GM23338 (cell line): ENCODE data around the gene SUPT6H. TPM values are rescaled to one million over a fixed set of nuclear protein-coding genes. Genes with fewer than 3 reads are reported as not detected.
"Not testable (repeated sequence)": the region's sequence is repeated elsewhere in the genome, so short reads cannot be mapped to it uniquely, and the experiment has no call there.

Source experiments
- ATAC-seq: fragments of 200-7000 bp; cut with Tn5 transposase; 3 replicates; pipeline ENCODE4 v1.9.1; 2020
- DNase-seq: peaks from one replicate; pipeline ENCODE4 v3.0.0-alpha.2; 2015; ENCODE audit warnings: low spot score
- H2AFZ ChIP-seq: fragments of 200-600 bp; sonication (generic); 2 replicates; pipeline ENCODE4 v1.8.0; 2016; ENCODE audit warnings: antibody characterized with exemption, mild to moderate bottlenecking, moderate library complexity
- H3F3A ChIP-seq: fragments of 200-600 bp; sonication (generic); replicated peaks from 2 replicates; pipeline ENCODE4 v1.8.0; 2017; ENCODE audit warnings: antibody characterized with exemption, mixed run types, low read depth
- H3K27ac ChIP-seq: fragments of 200-600 bp; sonication (generic); 2 replicates; pipeline ENCODE4 v1.6.1; 2016; ENCODE audit warnings: low read depth
- H3K27me3 ChIP-seq: fragments of 200-600 bp; sonication (generic); 2 replicates; pipeline ENCODE4 v1.8.0; 2016; ENCODE audit warnings: mild to moderate bottlenecking, mixed run types, moderate library complexity; ENCODE audit not compliant: insufficient read depth
- H3K36me3 ChIP-seq: fragments of 200-600 bp; sonication (generic); 2 replicates; pipeline ENCODE4 v1.8.0; 2016; ENCODE audit warnings: mild to moderate bottlenecking; ENCODE audit not compliant: insufficient read depth
- H3K4me1 ChIP-seq: fragments of 200-600 bp; sonication (generic); 2 replicates; pipeline ENCODE4 v1.8.0; 2016; ENCODE audit warnings: mild to moderate bottlenecking, moderate library complexity; ENCODE audit not compliant: insufficient read depth
- H3K4me2 ChIP-seq: fragments of 200-600 bp; sonication (generic); 2 replicates; pipeline ENCODE4 v1.7.1; 2017; ENCODE audit warnings: mixed run types
- H3K4me3 ChIP-seq: fragments of 200-600 bp; sonication (generic); 2 replicates; pipeline ENCODE4 v1.6.1; 2016; ENCODE audit warnings: mixed run types
- H3K79me2 ChIP-seq: fragments of 200-600 bp; sonication (generic); replicated peaks from 2 replicates; pipeline ENCODE4 v1.8.0; 2017; ENCODE audit warnings: mild to moderate bottlenecking; ENCODE audit not compliant: insufficient read depth
- H3K9me2 ChIP-seq: fragments of 200-600 bp; sonication (generic); 2 replicates; pipeline ENCODE4 v1.8.0; 2017; ENCODE audit not compliant: insufficient read depth
- H4K20me1 ChIP-seq: fragments of 200-600 bp; sonication (generic); replicated peaks from 2 replicates; pipeline ENCODE4 v1.8.0; 2017; ENCODE audit warnings: mild to moderate bottlenecking; ENCODE audit not compliant: insufficient read depth
- H3K27ac Mint-ChIP-seq: 2 replicates; pipeline ENCODE4 v1.8.0; 2020; ENCODE audit warnings: inconsistent platforms, mild to moderate bottlenecking, moderate library complexity, mixed read lengths
- H3K27me3 Mint-ChIP-seq: 3 replicates; pipeline ENCODE4 v1.8.0; 2022; ENCODE audit warnings: low read depth, mild to moderate bottlenecking, moderate library complexity, mixed read lengths, inconsistent platforms; ENCODE audit not compliant: insufficient read depth, poor library complexity
- H3K36me3 Mint-ChIP-seq: 3 replicates; pipeline ENCODE4 v1.8.0; 2021; ENCODE audit warnings: low read depth, mild to moderate bottlenecking, inconsistent platforms, moderate library complexity, mixed read lengths
- H3K4me1 Mint-ChIP-seq: 3 replicates; pipeline ENCODE4 v1.8.0; 2020; ENCODE audit warnings: mild to moderate bottlenecking, inconsistent platforms, mixed read lengths
- H3K4me3 Mint-ChIP-seq: 3 replicates; pipeline ENCODE4 v1.8.0; 2021; ENCODE audit warnings: moderate library complexity, mild to moderate bottlenecking, inconsistent platforms, mixed read lengths
- H3K9me3 Mint-ChIP-seq: 3 replicates; pipeline ENCODE4 v1.8.0; 2020; ENCODE audit warnings: moderate library complexity, mild to moderate bottlenecking, inconsistent platforms, mixed read lengths
- CREB1 ChIP-seq: fragments of 250-450 bp; sonication (Bioruptor Pico); IDR thresholded peaks from 2 replicates; pipeline ENCODE4 v1.5.0; 2020; ENCODE audit warnings: low read depth, mild to moderate bottlenecking, moderate library complexity
- CTCF ChIP-seq, 2 experiments: fragments of 200-600 bp in 1 of 2; sonication (generic) in 1 of 2; conservative IDR thresholded peaks; 2 replicates each; pipeline versions ENCODE4 v1.5.1 to v1.6.1; 2016 to 2017; ENCODE audit warnings: antibody characterized with exemption in 2 of 2, low read depth in 2 of 2, mild to moderate bottlenecking in 2 of 2, moderate library complexity in 1 of 2
- ETS1 ChIP-seq: IDR thresholded peaks from 2 replicates; pipeline ENCODE4 v1.6.1; 2016; ENCODE audit warnings: antibody characterized with exemption
- EZH2 ChIP-seq: fragments of 200-600 bp; sonication (generic); IDR thresholded peaks from one replicate; pipeline ENCODE4 v1.8.0; 2017; ENCODE audit warnings: antibody characterized with exemption, mild to moderate bottlenecking, low read depth; ENCODE audit not compliant: unreplicated experiment
- EZH2phosphoT487 ChIP-seq: fragments of 200-600 bp; sonication (generic); IDR thresholded peaks from one replicate; pipeline ENCODE4 v1.8.1; 2018; ENCODE audit warnings: antibody characterized with exemption; ENCODE audit not compliant: unreplicated experiment
- JUNB ChIP-seq: IDR thresholded peaks from one replicate; pipeline ENCODE4 v1.6.1; 2016; ENCODE audit warnings: antibody characterized with exemption; ENCODE audit not compliant: unreplicated experiment
- NANOG ChIP-seq: IDR thresholded peaks from 2 replicates; pipeline ENCODE4 v1.6.1; 2016; ENCODE audit warnings: antibody characterized with exemption, borderline replicate concordance
- POLR2AphosphoS5 ChIP-seq: IDR thresholded peaks from 2 replicates; pipeline ENCODE4 v1.6.1; 2016; ENCODE audit warnings: antibody characterized with exemption, low read depth
- STAT1 ChIP-seq: IDR thresholded peaks from one replicate; pipeline ENCODE4 v1.6.1; 2016; ENCODE audit warnings: antibody characterized with exemption; ENCODE audit not compliant: unreplicated experiment
- ZNF114 ChIP-seq: fragments of 250-450 bp; sonication (Bioruptor Pico); IDR thresholded peaks from 2 replicates; pipeline ENCODE4 v1.5.0; 2020; ENCODE audit warnings: mild to moderate bottlenecking, moderate library complexity
- ZNF331 ChIP-seq: fragments of 250-450 bp; sonication (Bioruptor Pico); IDR thresholded peaks from 2 replicates; pipeline ENCODE4 v1.5.0; 2020; ENCODE audit warnings: low read depth, mild to moderate bottlenecking, moderate library complexity
- ZNF462 ChIP-seq: fragments of 250-450 bp; sonication (Bioruptor Pico); IDR thresholded peaks from 2 replicates; pipeline ENCODE4 v1.5.0; 2020; ENCODE audit warnings: mild to moderate bottlenecking, moderate library complexity
- polyA plus RNA-seq: library from polyadenylated mRNA; unstranded; fragments of >200 nt; fragmentation: Nextera tagmentation; extraction: Ambion mirVana; gene quantifications from 2 replicates; pipeline ENCODE4 v1.2.1, GENCODE V29; 2016
- total RNA-seq: library from RNA; depleted of rRNA; stranded (reverse); fragments of >200 nt; shearing (Covaris generic); gene quantifications from 2 replicates; pipeline ENCODE4 v1.2.3, GENCODE V29; 2014

The SUPT6H gene
- total and polyA plus RNA-seq, 2 experiments from 2014 or later: 17.8 to 70.7 TPM

GRCh38 chr17:28659497-28659881, 2.5 kb upstream of the SUPT6H start:
- not testable (repeated sequence) for H3K4me3 ChIP-seq, DNase-seq, H3K27ac ChIP-seq, H2AFZ ChIP-seq, H3K9me2 ChIP-seq, ATAC-seq, H3F3A ChIP-seq, H3K4me2 ChIP-seq, H3K27me3 ChIP-seq, H3K4me3 Mint-ChIP-seq, H3K4me1 ChIP-seq, H3K27ac Mint-ChIP-seq
- peaks cover 10% of the 10 kb centered on the region for H3K27me3 Mint-ChIP-seq
- peaks cover 19% of the 10 kb centered on the region for H3K36me3 ChIP-seq
- H3K9me3 Mint-ChIP-seq: peaks cover 36% of the 10 kb centered on the region
- peaks cover 15% of the 10 kb centered on the region for H3K4me1 Mint-ChIP-seq
- 0 out of 2 replicates have a peak, but pooled peaks cover 11% of the 10 kb centered on the region for H4K20me1 ChIP-seq
- H3K79me2 ChIP-seq: peaks cover 68% of the 10 kb centered on the region
- peaks cover 49% of the 10 kb centered on the region for H3K36me3 Mint-ChIP-seq

GRCh38 chr17:28662527-28662829, 473 bp downstream of the SUPT6H start:
- Mint-ChIP-seq H3K4me3 (peak overlapping the region; percentile 99), H3K36me3 (peaks cover 55% of the 10 kb centered on the region), H3K4me1 (peaks cover 15% of the 10 kb centered on the region), H3K9me3 (peaks cover 36% of the 10 kb centered on the region), H3K27me3 (peaks cover 10% of the 10 kb centered on the region), H3K27ac (peak overlapping the region; percentile 99)
- Histone ChIP-seq H3K27me3 (no peaks in the 10 kb centered on the region), H3K4me1 (peaks cover 9% of the 10 kb centered on the region), H2AFZ (peak overlapping the region; percentile 94), H4K20me1 (peaks cover 20% of the 10 kb centered on the region), H3K27ac (peak overlapping the region; percentile 97), H3K4me3 (peak overlapping the region; percentile 88), H3K9me2 (peaks cover 3% of the 10 kb centered on the region; the same call in 1 of the 2 replicates), H3K36me3 (peaks cover 19% of the 10 kb centered on the region), H3K4me2 (peak overlapping the region; percentile 93), H3K79me2 (peaks cover 77% of the 10 kb centered on the region), H3F3A (peaks cover 8% of the 10 kb centered on the region)
- ATAC-seq: peak; percentile 12
- no peak for DNase-seq
- TF ChIP-seq EZH2 (no peak), POLR2AphosphoS5 (no peak), JUNB (no peak), EZH2phosphoT487 (no peak), ZNF462 (CRISPR knock-in tag) (no peak), CTCF (conservative IDR thresholded peaks at IDR 0.05; ENCODE audit: low read depth in 2 of 2) (no peak), ZNF114 (CRISPR knock-in tag) (no peak), NANOG (no peak), ZNF331 (CRISPR knock-in tag) (no peak), ETS1 (no peak), CREB1 (no peak), STAT1 (no peak)
